Measurements from ENCODE around the gene RPL10. TPM values are rescaled to one million over a fixed set of nuclear protein-coding genes. Genes with fewer than 3 reads are reported as not detected.
A peak's percentile ranks its signal among the peaks of the same experiment; 100 is the strongest.

RPL10 gene
- total RNA-seq, 1 experiment from 2014 or later: 3,490 TPM

DNA sequence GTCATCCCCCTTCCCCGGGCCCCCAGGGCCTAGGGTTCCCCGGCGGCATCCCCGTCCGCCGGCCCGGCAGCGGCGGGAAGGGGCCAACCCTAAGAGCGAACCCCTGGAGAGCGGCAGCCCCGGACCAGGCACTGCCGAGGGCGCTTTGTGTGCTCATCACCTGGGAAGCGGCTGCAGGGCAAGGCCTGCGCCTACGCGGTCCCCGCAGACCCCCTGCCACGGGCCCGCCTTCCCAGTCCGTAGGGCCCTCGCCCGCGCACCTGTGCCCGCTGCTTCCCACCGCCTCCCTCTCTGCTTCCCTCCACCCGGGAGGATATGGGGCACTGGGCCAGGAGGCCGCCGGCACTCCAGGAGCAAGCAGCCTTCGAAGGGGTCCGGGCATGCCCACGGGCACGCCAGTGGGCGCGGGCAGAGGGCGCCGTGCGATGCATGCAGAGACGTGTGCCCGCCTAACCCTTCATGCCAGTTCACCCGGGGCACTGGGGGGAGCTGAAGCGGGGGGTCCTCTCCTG is 26.3 kb upstream of the RPL10 start:
- intact Hi-C loops (cut with micrococcal nuclease): no loop called here
- Mint-ChIP-seq H3K4me1 (ENCODE audit: insufficient read depth, unreplicated experiment) (peaks cover 8% of the 10 kb centered on the region), H3K9me3 (ENCODE audit: unreplicated experiment) (no peaks in the 10 kb centered on the region), H3K27ac (ENCODE audit: low read depth, unreplicated experiment) (no peak overlapping the region), H3K4me3 (ENCODE audit: unreplicated experiment) (peak overlapping the region; percentile 75), H3K36me3 (ENCODE audit: insufficient read depth, unreplicated experiment) (peaks cover 25% of the 10 kb centered on the region), H3K27me3 (ENCODE audit: insufficient read depth, unreplicated experiment) (no peaks in the 10 kb centered on the region)
- TF ChIP-seq, protein P1, sequence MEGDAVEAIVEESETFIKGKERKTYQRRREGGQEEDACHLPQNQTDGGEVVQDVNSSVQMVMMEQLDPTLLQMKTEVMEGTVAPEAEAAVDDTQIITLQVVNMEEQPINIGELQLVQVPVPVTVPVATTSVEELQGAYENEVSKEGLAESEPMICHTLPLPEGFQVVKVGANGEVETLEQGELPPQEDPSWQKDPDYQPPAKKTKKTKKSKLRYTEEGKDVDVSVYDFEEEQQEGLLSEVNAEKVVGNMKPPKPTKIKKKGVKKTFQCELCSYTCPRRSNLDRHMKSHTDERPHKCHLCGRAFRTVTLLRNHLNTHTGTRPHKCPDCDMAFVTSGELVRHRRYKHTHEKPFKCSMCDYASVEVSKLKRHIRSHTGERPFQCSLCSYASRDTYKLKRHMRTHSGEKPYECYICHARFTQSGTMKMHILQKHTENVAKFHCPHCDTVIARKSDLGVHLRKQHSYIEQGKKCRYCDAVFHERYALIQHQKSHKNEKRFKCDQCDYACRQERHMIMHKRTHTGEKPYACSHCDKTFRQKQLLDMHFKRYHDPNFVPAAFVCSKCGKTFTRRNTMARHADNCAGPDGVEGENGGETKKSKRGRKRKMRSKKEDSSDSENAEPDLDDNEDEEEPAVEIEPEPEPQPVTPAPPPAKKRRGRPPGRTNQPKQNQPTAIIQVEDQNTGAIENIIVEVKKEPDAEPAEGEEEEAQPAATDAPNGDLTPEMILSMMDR (IDR thresholded peaks at IDR 0.05; ENCODE audit: unreplicated experiment): no peak
- CTCF ChIA-PET: interaction anchor here (0.6 to 3.1 kb wide), 2 partner anchors 64 to 163 kb away, joined by 3 to 54 read pairs; no protein-coding TSS in a partner anchor
- POLR2A ChIA-PET: interaction anchor here (0.6 to 0.8 kb wide), 2 partner anchors 26 to 362 kb away, joined by 3 read pairs; no protein-coding TSS in a partner anchor
- no TSS peak for BruUV-seq (replicated peaks)
- no peak for DNase-seq (ENCODE audit: unreplicated experiment)

DNA sequence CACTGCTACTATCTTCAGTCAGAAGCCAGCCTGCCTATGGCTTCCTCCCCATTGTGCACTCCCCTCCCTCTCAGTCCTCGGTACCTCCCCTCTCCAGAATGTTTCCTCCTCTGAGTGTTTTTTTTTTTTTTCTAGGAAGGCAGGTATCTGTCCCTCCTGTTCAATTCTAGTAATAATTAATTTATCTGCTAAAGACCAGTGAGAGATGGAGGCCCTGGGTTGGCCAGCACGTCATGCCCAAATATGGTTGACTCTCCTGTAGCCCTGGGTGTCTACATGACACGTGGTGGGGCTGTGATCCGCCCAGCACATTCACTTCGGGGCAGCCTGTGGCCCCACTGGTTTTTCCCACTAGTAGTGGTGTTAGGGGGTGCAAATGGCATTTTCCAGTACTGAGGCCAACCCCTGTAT is 25.6 kb upstream of the RPL10 start:
- ChIA-PET POLR2A (interaction anchor here (0.6 to 5.6 kb wide), 9 partner anchors 11 to 362 kb away, joined by 3 to 57 read pairs (median 4); partner anchors contain the start of genes FAM3A, RPL10 and TAFAZZIN), CTCF (interaction anchor here (0.6 to 3.1 kb wide), 21 partner anchors 9 to 461 kb away, joined by 3 to 54 read pairs (median 7); partner anchors contain the start of genes DNASE1L1, RPL10 and SLC10A3)
- intact Hi-C loops (cut with micrococcal nuclease): loop anchor here (1.0 kb wide), 1 partner anchor 162 kb away; no protein-coding TSS in a partner anchor
- TF ChIP-seq, protein P1 (IDR thresholded peaks at IDR 0.05; ENCODE audit: unreplicated experiment): no peak
- BruUV-seq (replicated peaks): no TSS peak
- Mint-ChIP-seq H3K4me3 (ENCODE audit: unreplicated experiment) (peak overlapping the region; percentile 75), H3K27ac (ENCODE audit: low read depth, unreplicated experiment) (no peak overlapping the region), H3K4me1 (ENCODE audit: insufficient read depth, unreplicated experiment) (peaks cover 8% of the 10 kb centered on the region), H3K27me3 (ENCODE audit: insufficient read depth, unreplicated experiment) (no peaks in the 10 kb centered on the region), H3K9me3 (ENCODE audit: unreplicated experiment) (no peaks in the 10 kb centered on the region), H3K36me3 (ENCODE audit: insufficient read depth, unreplicated experiment) (peaks cover 23% of the 10 kb centered on the region)
- no peak for DNase-seq (ENCODE audit: unreplicated experiment)

DNA sequence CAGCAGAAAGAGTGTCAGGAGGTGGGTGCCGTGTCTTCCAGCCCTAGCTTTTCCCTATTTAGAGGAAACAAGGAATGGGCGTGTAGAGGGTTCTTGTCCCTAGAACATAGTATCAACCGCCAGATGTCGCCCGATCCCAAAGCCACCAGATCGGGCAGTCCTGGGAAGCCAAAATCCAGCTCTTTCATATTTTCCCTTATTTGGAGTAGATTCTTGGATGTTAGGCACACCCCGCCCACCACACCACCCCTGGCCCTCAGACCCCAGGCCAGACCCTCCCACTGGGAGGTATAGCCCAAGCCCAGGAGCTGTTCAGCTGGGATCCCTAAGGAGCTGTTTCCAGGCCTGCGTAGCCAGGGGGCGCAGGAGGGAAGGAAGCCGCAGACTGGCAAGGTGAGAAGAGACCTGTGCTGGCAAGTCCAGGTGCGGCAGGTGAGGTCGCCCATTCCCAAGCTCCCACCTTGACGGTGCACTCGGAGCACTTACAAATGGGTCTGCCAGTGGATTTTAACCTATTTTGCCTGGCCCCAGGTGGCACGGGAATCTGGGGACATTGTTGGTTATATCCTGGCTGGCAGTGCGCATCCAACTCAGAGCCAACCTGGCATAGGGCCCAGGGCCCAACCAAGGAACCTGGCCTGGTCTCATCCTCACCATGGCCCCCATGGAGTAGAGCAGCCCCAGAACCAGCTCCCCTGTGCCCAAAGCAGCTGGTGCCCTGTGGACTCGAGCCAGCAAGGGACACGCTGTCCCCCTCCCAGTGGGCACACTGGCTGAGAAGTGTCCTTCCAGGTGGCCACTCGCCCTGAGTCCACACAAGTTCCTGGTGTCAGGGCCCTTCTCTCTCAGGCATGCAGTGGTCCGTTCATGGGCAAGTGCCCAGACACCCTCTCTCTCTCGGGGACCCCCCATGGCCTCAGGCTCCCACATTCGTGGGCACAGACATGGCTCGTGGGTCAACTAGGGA is 24.6 kb upstream of the RPL10 start:
- H3K27me3 Mint-ChIP-seq (ENCODE audit: insufficient read depth, unreplicated experiment): no peaks in the 10 kb centered on the region
- DNase-seq (ENCODE audit: unreplicated experiment): peak; percentile 83
- no TSS peak for BruUV-seq (replicated peaks)
- POLR2A ChIA-PET: interaction anchor here (0.7 to 5.6 kb wide), 11 partner anchors 10 to 170 kb away, joined by 3 to 57 read pairs (median 4); partner anchors contain the start of genes FAM3A, RPL10, SLC10A3 and TAFAZZIN
- H3K4me3 Mint-ChIP-seq (ENCODE audit: unreplicated experiment): peak overlapping the region; percentile 70
- peaks cover 13% of the 10 kb centered on the region for H3K36me3 Mint-ChIP-seq (ENCODE audit: insufficient read depth, unreplicated experiment)
- H3K27ac Mint-ChIP-seq (ENCODE audit: low read depth, unreplicated experiment): peak overlapping the region; percentile 27
- no peaks in the 10 kb centered on the region for H3K4me1 Mint-ChIP-seq (ENCODE audit: insufficient read depth, unreplicated experiment)
- H3K9me3 Mint-ChIP-seq (ENCODE audit: unreplicated experiment): no peaks in the 10 kb centered on the region
- TF ChIP-seq, protein P1 (IDR thresholded peaks at IDR 0.05; ENCODE audit: unreplicated experiment): peak; percentile 52
- CTCF ChIA-PET: interaction anchor here (0.6 to 3.1 kb wide), 35 partner anchors 8 to 460 kb away, joined by 3 to 54 read pairs (median 4); partner anchors contain the start of genes DNASE1L1, RPL10 and SLC10A3
- intact Hi-C loops (cut with micrococcal nuclease): loop anchor here (1.0 kb wide), 1 partner anchor 161 kb away; no protein-coding TSS in a partner anchor

Measured in MCF 10A (cell line).